ENCODE measurements around the gene RRP15.
A peak's percentile ranks its signal among the peaks of the same experiment; 100 is the strongest.

RRP15 gene, protein sequence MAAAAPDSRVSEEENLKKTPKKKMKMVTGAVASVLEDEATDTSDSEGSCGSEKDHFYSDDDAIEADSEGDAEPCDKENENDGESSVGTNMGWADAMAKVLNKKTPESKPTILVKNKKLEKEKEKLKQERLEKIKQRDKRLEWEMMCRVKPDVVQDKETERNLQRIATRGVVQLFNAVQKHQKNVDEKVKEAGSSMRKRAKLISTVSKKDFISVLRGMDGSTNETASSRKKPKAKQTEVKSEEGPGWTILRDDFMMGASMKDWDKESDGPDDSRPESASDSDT

DNA sequence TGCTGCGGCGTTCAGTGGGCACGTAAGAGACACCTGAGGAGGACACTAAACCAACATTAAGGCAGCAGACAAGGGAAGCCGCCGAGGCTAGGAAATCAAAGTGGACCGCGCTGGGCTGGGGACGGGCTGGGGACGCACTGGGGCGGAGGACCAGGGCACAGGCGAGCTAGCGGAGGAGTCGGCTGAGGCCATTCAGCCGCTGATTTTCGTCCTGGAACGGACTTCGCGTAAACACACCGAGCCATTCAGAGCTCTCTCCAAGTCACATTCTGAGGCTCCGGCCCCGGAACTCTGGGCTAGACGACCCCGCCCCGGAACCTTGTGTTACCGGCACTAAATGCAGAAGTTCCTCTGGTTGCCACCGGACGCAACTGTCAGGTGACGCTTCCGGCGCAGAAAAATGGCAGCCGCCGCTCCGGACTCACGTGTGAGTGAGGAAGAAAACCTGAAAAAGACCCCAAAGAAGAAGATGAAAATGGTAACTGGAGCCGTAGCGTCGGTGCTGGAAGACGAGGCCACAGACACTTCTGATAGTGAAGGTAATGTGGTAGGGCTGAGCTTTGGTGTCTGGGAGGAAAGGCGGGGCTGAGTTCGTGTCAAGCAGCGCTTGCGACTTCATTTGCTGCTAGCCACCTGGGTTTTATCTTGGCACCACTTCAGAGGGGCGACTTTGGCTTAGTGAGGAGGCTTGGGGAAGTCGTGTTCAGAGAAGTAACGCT is at the start of gene RRP15:
Gene RRP15, plus strand, starts transcription at position 377 of the 719 bp plus-strand sequence. Its CDS starts 24 bp downstream, at position 401.
- peak within 1 kb of the TSS; percentile 86 for H3K27ac ChIP-seq
- TF ChIP-seq CTCF (conservative IDR thresholded peaks at IDR 0.05): no peak

GRCh38 chr1:218242171-218242570 is 42.9 kb upstream of the RRP15 start:
- no peak overlapping the region for H3K27ac ChIP-seq
- TF ChIP-seq CTCF (conservative IDR thresholded peaks at IDR 0.05): no peak

- TF ChIP-seq CTCF (conservative IDR thresholded peaks at IDR 0.05): no peak
- H3K27ac ChIP-seq: no peak overlapping the region
Observed at GRCh38 chr1:218247339-218247738, 37.8 kb upstream of the RRP15 start.

GRCh38 chr1:218249338-218250140 is 35.6 kb upstream of the RRP15 start:
- H3K27ac ChIP-seq: no peak overlapping the region
- no peak for TF ChIP-seq CTCF (conservative IDR thresholded peaks at IDR 0.05)

DNA sequence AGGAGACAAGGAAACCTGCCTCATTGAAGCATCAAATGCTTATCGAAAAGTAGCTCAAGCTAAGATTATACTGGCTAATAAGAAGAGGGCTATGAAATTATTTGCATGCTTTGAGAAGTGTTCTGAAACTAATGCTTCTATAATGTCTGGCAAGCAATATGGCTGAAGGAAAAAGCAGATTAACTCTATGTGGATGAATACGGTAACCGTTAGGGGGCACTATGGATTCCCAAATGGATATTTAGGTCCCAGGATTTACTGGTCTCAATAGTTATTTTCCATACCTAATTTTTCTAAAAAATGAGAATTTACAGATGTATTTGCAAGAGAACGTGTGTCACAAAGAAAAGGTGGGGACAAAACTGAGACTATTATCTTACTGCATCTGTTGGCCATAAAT is 34.6 kb upstream of the RRP15 start:
- no peak overlapping the region for H3K27ac ChIP-seq
- no peak for TF ChIP-seq CTCF (conservative IDR thresholded peaks at IDR 0.05)

- no peak for TF ChIP-seq CTCF (conservative IDR thresholded peaks at IDR 0.05)
Observed at GRCh38 chr1:218254296-218254946, 30.7 kb upstream of the RRP15 start.

More at GRCh38 chr1:218254296-218254946, 30.7 kb upstream of the RRP15 start:
- H3K27ac ChIP-seq: no peak overlapping the region
